ENCODE measurements around the gene GPC6.
"Not testable (repeated sequence)": the region's sequence is repeated elsewhere in the genome, so short reads cannot be mapped to it uniquely, and the experiment has no call there.

The GPC6 gene

DNA sequence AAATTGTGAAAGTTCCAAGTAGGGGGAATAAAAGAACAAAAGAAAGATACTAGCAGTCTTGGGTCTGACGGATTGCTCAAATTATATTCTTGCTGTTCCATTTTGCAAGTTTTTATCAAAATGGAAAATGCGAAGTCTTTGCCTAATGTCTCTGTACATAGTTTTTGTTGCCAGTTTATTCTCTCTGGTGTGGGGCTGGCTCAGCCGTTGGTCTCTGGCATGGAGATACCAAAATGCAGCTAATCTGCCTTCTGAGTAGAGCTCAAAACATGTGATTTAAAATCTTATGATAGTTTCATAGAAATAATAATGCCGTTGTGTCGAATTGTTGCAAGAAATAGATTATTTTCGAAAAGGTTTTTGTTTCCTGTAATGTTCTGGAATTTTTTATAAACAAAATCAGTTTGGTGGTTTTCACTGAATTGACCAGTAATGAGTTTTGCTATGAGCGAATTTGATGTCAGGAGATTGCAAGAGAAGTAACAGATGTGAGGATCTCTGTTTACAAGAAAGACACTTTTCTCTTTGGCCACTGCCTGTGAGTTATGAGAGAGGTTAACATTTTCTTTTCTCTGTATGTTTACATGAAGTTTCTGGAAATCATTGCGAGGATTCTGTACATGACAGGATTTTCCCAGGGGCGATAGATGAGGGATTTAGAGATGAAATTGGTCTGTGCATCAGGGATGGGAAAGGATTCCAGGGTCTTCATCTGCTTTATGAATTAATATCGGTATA is 1105.9 kb downstream of the GPC6 start:
- TF ChIP-seq, protein P1, sequence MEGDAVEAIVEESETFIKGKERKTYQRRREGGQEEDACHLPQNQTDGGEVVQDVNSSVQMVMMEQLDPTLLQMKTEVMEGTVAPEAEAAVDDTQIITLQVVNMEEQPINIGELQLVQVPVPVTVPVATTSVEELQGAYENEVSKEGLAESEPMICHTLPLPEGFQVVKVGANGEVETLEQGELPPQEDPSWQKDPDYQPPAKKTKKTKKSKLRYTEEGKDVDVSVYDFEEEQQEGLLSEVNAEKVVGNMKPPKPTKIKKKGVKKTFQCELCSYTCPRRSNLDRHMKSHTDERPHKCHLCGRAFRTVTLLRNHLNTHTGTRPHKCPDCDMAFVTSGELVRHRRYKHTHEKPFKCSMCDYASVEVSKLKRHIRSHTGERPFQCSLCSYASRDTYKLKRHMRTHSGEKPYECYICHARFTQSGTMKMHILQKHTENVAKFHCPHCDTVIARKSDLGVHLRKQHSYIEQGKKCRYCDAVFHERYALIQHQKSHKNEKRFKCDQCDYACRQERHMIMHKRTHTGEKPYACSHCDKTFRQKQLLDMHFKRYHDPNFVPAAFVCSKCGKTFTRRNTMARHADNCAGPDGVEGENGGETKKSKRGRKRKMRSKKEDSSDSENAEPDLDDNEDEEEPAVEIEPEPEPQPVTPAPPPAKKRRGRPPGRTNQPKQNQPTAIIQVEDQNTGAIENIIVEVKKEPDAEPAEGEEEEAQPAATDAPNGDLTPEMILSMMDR (IDR thresholded peaks at IDR 0.05; ENCODE audit: low read depth, low read length, missing control alignments) = no peak
- no peak overlapping the region for H3K4me3 ChIP-seq (ENCODE audit: low read depth, low read length)
- DNase-seq (ENCODE audit: low read depth) = no peak
- in situ Hi-C loops (cut with HindIII; ENCODE audit: low sequenced_read_pairs) = no loop called here

DNA sequence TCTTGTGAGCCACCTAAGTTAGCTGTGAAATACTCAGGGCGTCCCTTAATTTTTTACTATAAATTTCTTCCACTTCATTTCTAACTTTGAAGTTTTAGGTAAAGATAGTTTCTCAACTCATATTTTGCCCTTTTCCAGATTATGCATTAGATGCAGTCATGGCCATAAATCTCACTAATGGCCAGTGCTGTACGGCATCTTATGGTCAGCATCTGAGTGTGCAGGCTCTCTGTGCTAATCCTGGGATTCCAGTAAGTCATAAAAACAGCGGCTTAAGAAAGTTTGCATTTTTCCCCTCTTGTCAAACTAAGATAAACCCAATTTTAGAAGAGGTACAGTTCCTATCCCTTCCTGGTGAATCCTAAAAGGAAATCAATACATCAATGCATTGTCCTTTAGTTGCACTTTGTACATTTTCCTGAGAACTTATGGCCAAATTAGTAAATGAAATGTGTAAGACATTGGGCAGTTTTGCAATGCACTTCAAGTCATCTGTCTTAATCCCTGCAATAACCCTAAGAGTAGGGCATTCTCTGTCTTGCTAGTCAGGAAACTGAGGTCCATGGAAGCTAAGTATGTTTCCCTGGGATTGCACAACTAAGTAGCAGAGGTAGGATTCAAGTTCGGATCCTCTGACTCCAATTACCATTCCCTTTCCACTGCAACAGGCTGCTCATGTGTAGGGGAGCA is 1106.7 kb downstream of the GPC6 start:
- no peak overlapping the region for H3K4me3 ChIP-seq (ENCODE audit: low read depth, low read length)
- in situ Hi-C loops (cut with HindIII; ENCODE audit: low sequenced_read_pairs) = no loop called here
- TF ChIP-seq, protein P1 (IDR thresholded peaks at IDR 0.05; ENCODE audit: low read depth, low read length, missing control alignments) = no peak
- DNase-seq (ENCODE audit: low read depth) = no peak

DNA sequence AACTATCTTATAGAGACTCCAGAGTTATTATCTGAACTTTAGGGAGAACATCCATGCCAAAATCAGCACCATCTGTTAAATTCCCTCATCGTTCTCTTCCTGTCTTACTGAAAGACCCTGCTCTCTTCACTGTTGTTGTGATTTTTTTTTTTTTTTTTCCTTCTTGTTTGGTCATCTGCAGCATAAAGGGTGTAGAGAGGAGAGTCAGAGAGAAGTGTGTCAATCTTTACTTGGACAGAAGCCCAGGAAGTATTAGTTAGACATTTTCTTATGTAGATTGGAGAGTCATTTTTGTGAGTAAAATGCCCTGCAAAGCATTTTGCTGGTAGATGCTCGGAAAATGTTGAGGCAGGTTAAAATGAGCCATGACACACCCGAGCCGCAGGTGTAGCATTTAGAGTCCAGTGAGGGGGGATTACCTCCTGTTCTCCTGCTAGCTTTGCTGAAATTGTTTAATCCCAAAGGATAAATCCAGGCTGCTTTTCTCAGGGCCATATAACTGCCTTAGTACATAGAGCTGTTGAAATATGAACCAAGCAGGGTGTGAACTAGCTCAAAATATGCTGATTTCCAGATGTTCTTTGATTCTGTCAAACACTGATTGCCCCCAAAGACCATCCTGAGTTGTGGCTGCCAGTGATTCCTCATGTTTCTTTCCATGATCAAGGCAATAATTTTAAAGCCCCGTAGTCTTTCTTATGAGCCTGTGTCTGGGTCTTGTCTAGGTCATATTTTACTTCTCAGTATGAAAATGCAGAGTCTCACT is 1109.3 kb downstream of the GPC6 start:
- DNase-seq (ENCODE audit: low read depth) = no peak
- no peak overlapping the region for H3K4me3 ChIP-seq (ENCODE audit: low read depth, low read length)
- in situ Hi-C loops (cut with HindIII; ENCODE audit: low sequenced_read_pairs) = no loop called here
- TF ChIP-seq, protein P1 (IDR thresholded peaks at IDR 0.05; ENCODE audit: low read depth, low read length, missing control alignments) = no peak

GRCh38 chr13:94339116-94339687 is 1112.6 kb downstream of the GPC6 start:
- in situ Hi-C loops (cut with HindIII; ENCODE audit: low sequenced_read_pairs) = no loop called here
- H3K4me3 ChIP-seq (ENCODE audit: low read depth, low read length) = no peak overlapping the region
- no peak for DNase-seq (ENCODE audit: low read depth)
- TF ChIP-seq, protein P1 (IDR thresholded peaks at IDR 0.05; ENCODE audit: low read depth, low read length, missing control alignments) = no peak

- TF ChIP-seq, protein P1 (IDR thresholded peaks at IDR 0.05; ENCODE audit: low read depth, low read length, missing control alignments) = no peak
- H3K4me3 ChIP-seq (ENCODE audit: low read depth, low read length) = no peak overlapping the region
- no peak for DNase-seq (ENCODE audit: low read depth)
- in situ Hi-C loops (cut with HindIII; ENCODE audit: low sequenced_read_pairs) = no loop called here
Observed at GRCh38 chr13:94342436-94343242, 1116.0 kb downstream of the GPC6 start.

DNA sequence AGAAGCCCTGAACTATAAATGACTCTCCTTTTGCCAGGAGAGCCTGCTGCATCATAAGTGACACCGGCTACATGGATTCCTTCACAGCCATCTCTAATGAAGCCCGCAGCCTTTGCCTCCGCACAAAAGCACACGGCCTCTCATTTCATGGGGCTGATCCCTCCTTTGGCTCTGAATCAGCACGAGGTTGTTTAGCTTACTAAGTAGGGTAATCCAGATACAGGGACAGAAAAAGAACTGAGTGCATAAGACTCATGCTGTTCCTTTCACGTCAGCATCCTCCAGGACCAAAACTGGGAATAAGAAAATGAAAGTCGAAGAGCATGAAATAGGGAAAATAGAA is 1116.6 kb downstream of the GPC6 start:
- TF ChIP-seq, protein P1 (IDR thresholded peaks at IDR 0.05; ENCODE audit: low read depth, low read length, missing control alignments) = no peak
- in situ Hi-C loops (cut with HindIII; ENCODE audit: low sequenced_read_pairs) = no loop called here
- H3K4me3 ChIP-seq (ENCODE audit: low read depth, low read length) = no peak overlapping the region
- no peak for DNase-seq (ENCODE audit: low read depth)

GRCh38 chr13:94343687-94344086 is 1117.1 kb downstream of the GPC6 start:
- in situ Hi-C loops (cut with HindIII; ENCODE audit: low sequenced_read_pairs); H3K4me3 ChIP-seq (ENCODE audit: low read depth, low read length); DNase-seq (ENCODE audit: low read depth): not testable (repeated sequence)
